ENCODE results near the gene DHRS7C. TPM values are rescaled to one million over a fixed set of nuclear protein-coding genes. Genes with fewer than 3 reads are reported as not detected.

DHRS7C gene
- polyA plus RNA-seq, 1 donor from 2014 or later, result not detected

- no peaks in the 10 kb centered on the region for H3K79me2 ChIP-seq (replicated peaks; ENCODE audit: insufficient read depth, low read length)
- no peak overlapping the region for H3K27ac ChIP-seq (ENCODE audit: low read length)
- no peaks in the 10 kb centered on the region for H3K36me3 ChIP-seq (ENCODE audit: insufficient read depth, low read length)
- TF ChIP-seq TAF1 (IDR thresholded peaks at IDR 0.05; ENCODE audit: low read depth) (no peak), SMC3 (conservative IDR thresholded peaks at IDR 0.05; ENCODE audit: poor library complexity) (no peak), POLR2AphosphoS5 (IDR thresholded peaks at IDR 0.05) (no peak), RAD21 (conservative IDR thresholded peaks at IDR 0.05) (no peak), EP300 (conservative IDR thresholded peaks at IDR 0.05; ENCODE audit: poor library complexity, severe bottlenecking) (no peak)
- H3K9ac ChIP-seq (ENCODE audit: low read length), result no peak overlapping the region
- no peak overlapping the region for H3K4me3 ChIP-seq (ENCODE audit: low read length)
- no peaks in the 10 kb centered on the region for H3K9me3 ChIP-seq (ENCODE audit: low read length)
- H2AFZ ChIP-seq (ENCODE audit: low read depth, low read length), result no peak overlapping the region
- H3F3A ChIP-seq (ENCODE audit: insufficient read depth, low read length, poor library complexity, severe bottlenecking), result no peaks in the 10 kb centered on the region
- no peaks in the 10 kb centered on the region for H3K9me2 ChIP-seq (ENCODE audit: insufficient read depth, low read length)
- no peak overlapping the region for H3K4me2 ChIP-seq (ENCODE audit: low read length)
- H3K27me3 ChIP-seq (ENCODE audit: insufficient read depth, low read depth, low read length), result no peaks in the 10 kb centered on the region
- no peaks in the 10 kb centered on the region for H4K20me1 ChIP-seq (ENCODE audit: insufficient read depth)
Observed at GRCh38 chr17:9816472-9816871, 25.1 kb upstream of the DHRS7C start.

- Histone ChIP-seq H3K9me2 (ENCODE audit: insufficient read depth, low read length) (no peaks in the 10 kb centered on the region), H2AFZ (ENCODE audit: low read depth, low read length) (no peak overlapping the region), H3F3A (ENCODE audit: insufficient read depth, low read length, poor library complexity, severe bottlenecking) (no peaks in the 10 kb centered on the region), H3K4me2 (ENCODE audit: low read length) (no peak overlapping the region), H3K79me2 (replicated peaks; ENCODE audit: insufficient read depth, low read length) (no peaks in the 10 kb centered on the region), H3K9ac (ENCODE audit: low read length) (no peak overlapping the region), H3K4me3 (ENCODE audit: low read length) (no peak overlapping the region), H4K20me1 (ENCODE audit: insufficient read depth) (no peaks in the 10 kb centered on the region), H3K36me3 (ENCODE audit: insufficient read depth, low read length) (no peaks in the 10 kb centered on the region), H3K27ac (ENCODE audit: low read length) (no peak overlapping the region), H3K9me3 (ENCODE audit: low read length) (no peaks in the 10 kb centered on the region), H3K27me3 (ENCODE audit: insufficient read depth, low read depth, low read length) (no peaks in the 10 kb centered on the region)
- no peak for TF ChIP-seq MXI1 (conservative IDR thresholded peaks at IDR 0.05; ENCODE audit: poor library complexity, severe bottlenecking)
- TF ChIP-seq EZH2 (IDR thresholded peaks at IDR 0.05; ENCODE audit: borderline replicate concordance, insufficient read depth, low read length, poor library complexity, severe bottlenecking), result no peak
- TF ChIP-seq CTCF (IDR thresholded peaks at IDR 0.05; ENCODE audit: poor library complexity, severe bottlenecking), result no peak
- no peak for TF ChIP-seq REST (IDR thresholded peaks at IDR 0.05; ENCODE audit: borderline replicate concordance)
- TF ChIP-seq SMC3 (conservative IDR thresholded peaks at IDR 0.05; ENCODE audit: poor library complexity), result no peak
- no peak for TF ChIP-seq POLR2AphosphoS5 (IDR thresholded peaks at IDR 0.05)
- no peak for TF ChIP-seq RAD21 (conservative IDR thresholded peaks at IDR 0.05)
- no peak for TF ChIP-seq TAF1 (IDR thresholded peaks at IDR 0.05; ENCODE audit: low read depth)
- TF ChIP-seq EP300 (conservative IDR thresholded peaks at IDR 0.05; ENCODE audit: poor library complexity, severe bottlenecking), result no peak
Observed at GRCh38 chr17:9814337-9814945, 23.0 kb upstream of the DHRS7C start.
